ENCODE measurements around the gene ECE1. TPM values are rescaled to one million over a fixed set of nuclear protein-coding genes. Genes with fewer than 3 reads are reported as not detected.

ECE1 gene
- total RNA-seq, 1 donor from 2014 or later, result 209 TPM

- ATAC-seq (ENCODE audit: low read depth) (no peak), DNase-seq (no peak)
- no peak overlapping the region for H3K27ac Mint-ChIP-seq
- POLR2A ChIA-PET, result interaction anchor here (0.6 to 5.9 kb wide), 2 partner anchors 21 to 77 kb away, joined by 4 to 62 read pairs; no protein-coding TSS in a partner anchor
- no peak overlapping the region for H3K4me3 Mint-ChIP-seq
- H3K36me3 Mint-ChIP-seq (ENCODE audit: low read depth), result peaks cover 98% of the 10 kb centered on the region
- no peak for TF ChIP-seq CTCF (IDR thresholded peaks at IDR 0.05)
- intact Hi-C loops (cut with micrococcal nuclease), result no loop called here
- H3K9me3 Mint-ChIP-seq, result no peaks in the 10 kb centered on the region
- no peaks in the 10 kb centered on the region for H3K27me3 Mint-ChIP-seq
- peaks cover 15% of the 10 kb centered on the region for H3K4me1 Mint-ChIP-seq
- CTCF ChIA-PET, result interaction anchor here (3.9 to 5.4 kb wide), 3 partner anchors 17 to 95 kb away, joined by 46 to 144 read pairs (median 51); no protein-coding TSS in a partner anchor
These were observed 17.7 kb downstream of the ECE1 start for GRCh38 chr1:21272540-21272939.

- H3K27ac Mint-ChIP-seq, result peak overlapping the region; percentile 13
- intact Hi-C loops (cut with micrococcal nuclease), result no loop called here
- H3K4me3 Mint-ChIP-seq, result no peak overlapping the region
- H3K36me3 Mint-ChIP-seq (ENCODE audit: low read depth), result peaks cover 98% of the 10 kb centered on the region
- peaks cover 15% of the 10 kb centered on the region for H3K4me1 Mint-ChIP-seq
- no peak for TF ChIP-seq CTCF (IDR thresholded peaks at IDR 0.05)
- ChIA-PET CTCF (interaction anchor here (0.9 to 5.4 kb wide), 10 partner anchors 8 to 96 kb away, joined by 3 to 144 read pairs (median 24); no protein-coding TSS in a partner anchor), POLR2A (interaction anchor here (0.7 to 5.9 kb wide), 3 partner anchors 18 to 74 kb away, joined by 3 to 62 read pairs (median 13); no protein-coding TSS in a partner anchor)
- DNase-seq, result no peak
- ATAC-seq (ENCODE audit: low read depth), result no peak
- H3K9me3 Mint-ChIP-seq, result no peaks in the 10 kb centered on the region
- no peaks in the 10 kb centered on the region for H3K27me3 Mint-ChIP-seq
These were observed 18.7 kb downstream of the ECE1 start for GRCh38 chr1:21271550-21271949.

GRCh38 chr1:21270086-21270689, 20.1 kb downstream of the ECE1 start:
- ChIA-PET CTCF (interaction anchor here (0.7 to 5.4 kb wide), 23 partner anchors 8 to 97 kb away, joined by 3 to 144 read pairs (median 13); partner anchors contain the start of gene ECE1), POLR2A (interaction anchor here (0.8 to 5.9 kb wide), 15 partner anchors 8 to 171 kb away, joined by 3 to 62 read pairs (median 6); partner anchors contain the start of gene ECE1)
- H3K4me3 Mint-ChIP-seq, result no peak overlapping the region

GRCh38 chr1:21269461-21270085, 20.7 kb downstream of the ECE1 start:
- peaks cover 96% of the 10 kb centered on the region for H3K36me3 Mint-ChIP-seq (ENCODE audit: low read depth)
- no peak overlapping the region for H3K27ac Mint-ChIP-seq
- no peaks in the 10 kb centered on the region for H3K9me3 Mint-ChIP-seq
- DNase-seq, result no peak
- H3K4me3 Mint-ChIP-seq, result no peak overlapping the region
- no peak for TF ChIP-seq CTCF (IDR thresholded peaks at IDR 0.05)
- ChIA-PET POLR2A (interaction anchor here (1.0 to 5.9 kb wide), 11 partner anchors 7 to 99 kb away, joined by 3 to 62 read pairs (median 7); partner anchors contain the start of gene ECE1), CTCF (interaction anchor here (1.0 to 5.4 kb wide), 18 partner anchors 10 to 98 kb away, joined by 3 to 144 read pairs (median 15); partner anchors contain the start of gene ECE1)
- peaks cover 13% of the 10 kb centered on the region for H3K4me1 Mint-ChIP-seq
- no peaks in the 10 kb centered on the region for H3K27me3 Mint-ChIP-seq
- intact Hi-C loops (cut with micrococcal nuclease), result loop anchor here (1.0 kb wide), 5 partner anchors 14 to 99 kb away; no protein-coding TSS in a partner anchor
- ATAC-seq (ENCODE audit: low read depth), result no peak

More at GRCh38 chr1:21270086-21270689, 20.1 kb downstream of the ECE1 start:
- ATAC-seq (ENCODE audit: low read depth) (peak; percentile 95), DNase-seq (peak; percentile 77)
- Mint-ChIP-seq H3K27me3 (no peaks in the 10 kb centered on the region), H3K4me1 (peaks cover 15% of the 10 kb centered on the region), H3K36me3 (ENCODE audit: low read depth) (peaks cover 96% of the 10 kb centered on the region), H3K9me3 (no peaks in the 10 kb centered on the region), H3K27ac (peak overlapping the region; percentile 5)
- TF ChIP-seq CTCF (IDR thresholded peaks at IDR 0.05), result no peak
- intact Hi-C loops (cut with micrococcal nuclease), result loop anchor here (1.0 kb wide), 5 partner anchors 15 to 98 kb away; no protein-coding TSS in a partner anchor
